Nephron (organoid): ENCODE results near the gene CRYGA.

Experiments
- H3K27ac Mint-ChIP-seq, 3 experiments: 2 replicates each; pipeline ENCODE4 v1.8.0; 2020; ENCODE audit warnings: mixed read lengths in 3 of 3, mild to moderate bottlenecking in 2 of 3, moderate library complexity in 1 of 3
- H3K27me3 Mint-ChIP-seq: 2 replicates; pipeline ENCODE4 v1.8.0; 2021; ENCODE audit warnings: low read depth, mild to moderate bottlenecking, moderate library complexity, mixed read lengths
- H3K36me3 Mint-ChIP-seq: 2 replicates; pipeline ENCODE4 v1.8.0; 2020; ENCODE audit warnings: low read depth, mixed read lengths
- H3K4me1 Mint-ChIP-seq: 2 replicates; pipeline ENCODE4 v1.8.0; 2020; ENCODE audit warnings: mixed read lengths
- H3K4me3 Mint-ChIP-seq, 3 experiments: 2 replicates each; pipeline ENCODE4 v1.8.0; 2020; ENCODE audit warnings: mild to moderate bottlenecking in 3 of 3, mixed read lengths in 3 of 3, moderate library complexity in 2 of 3
- H3K9me3 Mint-ChIP-seq: 2 replicates; pipeline ENCODE4 v1.8.0; 2020; ENCODE audit warnings: mixed read lengths
- CTCF ChIP-seq, 3 experiments: fragments of 200-600 bp; sonication (generic); IDR thresholded peaks; one replicate each; pipeline ENCODE4 v1.5.0; 2021; ENCODE audit warnings: antibody characterized with exemption in 3 of 3; ENCODE audit not compliant: unreplicated experiment in 3 of 3

Gene CRYGA

GRCh38 chr2:208135794-208136715 lies 27.3 kb downstream of the CRYGA start:
- H3K4me3 Mint-ChIP-seq = no peak overlapping the region
- peaks cover 12% of the 10 kb centered on the region for H3K4me1 Mint-ChIP-seq
- H3K9me3 Mint-ChIP-seq = no peaks in the 10 kb centered on the region
- H3K27me3 Mint-ChIP-seq = no peaks in the 10 kb centered on the region
- no peaks in the 10 kb centered on the region for H3K36me3 Mint-ChIP-seq
- TF ChIP-seq CTCF (IDR thresholded peaks at IDR 0.05; ENCODE audit: unreplicated experiment in 3 of 3) = no peak
- H3K27ac Mint-ChIP-seq = peak overlapping the region in 2 of 3 experiments; percentile 6 to 28

- peaks cover 17% of the 10 kb centered on the region for H3K4me1 Mint-ChIP-seq
- H3K36me3 Mint-ChIP-seq = no peaks in the 10 kb centered on the region
- no peak overlapping the region for H3K27ac Mint-ChIP-seq
- H3K9me3 Mint-ChIP-seq = no peaks in the 10 kb centered on the region
- no peaks in the 10 kb centered on the region for H3K27me3 Mint-ChIP-seq
- no peak for TF ChIP-seq CTCF (IDR thresholded peaks at IDR 0.05; ENCODE audit: unreplicated experiment in 3 of 3)
- no peak overlapping the region for H3K4me3 Mint-ChIP-seq
Measured at GRCh38 chr2:208134928-208135586, 28.3 kb downstream of the CRYGA start.

DNA sequence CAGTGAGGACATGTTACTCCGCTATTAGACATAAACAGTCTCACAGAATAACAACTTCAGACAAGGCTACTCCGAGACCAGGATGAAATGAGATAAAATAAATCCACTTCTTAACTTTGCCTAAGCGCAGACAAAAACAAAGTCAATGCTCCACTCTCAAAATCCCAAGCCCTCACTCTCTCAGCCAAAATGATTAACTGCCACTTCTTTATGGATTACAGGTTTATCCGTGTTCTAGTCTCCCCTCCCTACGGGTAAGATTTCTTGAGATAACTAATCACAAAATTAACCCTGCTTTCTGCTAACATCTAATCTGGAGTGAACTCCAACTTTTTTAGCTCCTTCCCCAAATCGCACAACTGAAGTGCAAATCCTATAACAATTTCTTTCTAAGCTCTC lies 32.7 kb downstream of the CRYGA start:
- Mint-ChIP-seq H3K27ac (peak overlapping the region in 2 of 3 experiments; percentile 0 to 4), H3K9me3 (no peaks in the 10 kb centered on the region), H3K36me3 (no peaks in the 10 kb centered on the region), H3K4me3 (no peak overlapping the region), H3K4me1 (peaks cover 10% of the 10 kb centered on the region), H3K27me3 (no peaks in the 10 kb centered on the region)
- no peak for TF ChIP-seq CTCF (IDR thresholded peaks at IDR 0.05; ENCODE audit: unreplicated experiment in 3 of 3)

DNA sequence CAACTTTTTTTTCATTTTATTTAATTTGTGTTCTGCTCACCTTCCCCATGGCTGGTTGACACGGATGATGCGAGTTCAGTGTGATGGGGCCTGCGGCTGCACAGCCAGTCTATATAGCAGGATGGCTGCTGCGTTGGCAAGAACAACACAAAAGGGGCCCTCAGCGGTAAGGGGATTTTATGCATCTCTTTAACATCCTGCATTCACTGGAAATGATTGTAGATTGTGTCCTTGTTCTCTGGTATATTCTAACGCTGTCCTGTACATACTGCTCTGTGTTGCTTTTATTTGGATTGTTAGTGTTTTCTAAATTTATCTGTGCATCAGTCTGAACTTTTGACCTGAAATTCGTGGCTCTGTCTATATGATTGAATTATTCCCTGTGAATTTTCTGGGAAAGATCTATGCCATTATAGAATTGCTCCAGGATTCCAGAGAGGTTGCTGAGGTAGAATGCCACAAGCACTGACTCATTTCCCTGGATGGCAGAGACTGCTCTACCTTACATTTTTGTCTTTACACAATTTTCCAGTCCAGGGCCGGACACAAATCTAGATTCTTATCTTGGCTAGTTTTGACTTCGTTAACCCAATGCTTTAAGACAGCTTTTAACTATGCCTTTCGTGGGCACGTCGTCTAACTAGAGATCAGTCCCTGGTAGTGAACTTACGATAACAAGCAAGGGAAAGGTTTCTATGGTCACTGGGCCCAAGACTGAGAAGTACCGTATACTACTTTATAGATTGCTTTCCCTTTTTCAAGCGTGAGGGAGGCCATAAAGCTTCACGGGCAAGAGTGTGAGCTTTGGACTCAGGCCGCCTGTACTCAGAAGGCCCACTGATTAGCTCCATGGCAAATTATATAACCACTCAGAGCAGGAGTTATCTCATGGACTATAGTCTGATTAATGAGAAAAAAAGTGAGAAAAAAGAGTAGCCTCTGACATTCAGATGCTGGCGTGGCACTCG lies 33.4 kb downstream of the CRYGA start, which contains the start of gene CRYGC:
TSS of gene CRYGC (minus strand) at position 85 of the 968 bp plus-strand sequence. CDS start at position 49, 36 bp downstream.
- Mint-ChIP-seq H3K4me1 (peaks cover 10% of the 10 kb centered on the region), H3K36me3 (no peaks in the 10 kb centered on the region), H3K9me3 (no peaks in the 10 kb centered on the region), H3K27me3 (no peaks in the 10 kb centered on the region), H3K4me3 (no peak within 1 kb of the TSS), H3K27ac (peak within 1 kb of the TSS in 2 of 3 experiments; percentile 0 to 4)
- no peak for TF ChIP-seq CTCF (IDR thresholded peaks at IDR 0.05; ENCODE audit: unreplicated experiment in 3 of 3)

DNA sequence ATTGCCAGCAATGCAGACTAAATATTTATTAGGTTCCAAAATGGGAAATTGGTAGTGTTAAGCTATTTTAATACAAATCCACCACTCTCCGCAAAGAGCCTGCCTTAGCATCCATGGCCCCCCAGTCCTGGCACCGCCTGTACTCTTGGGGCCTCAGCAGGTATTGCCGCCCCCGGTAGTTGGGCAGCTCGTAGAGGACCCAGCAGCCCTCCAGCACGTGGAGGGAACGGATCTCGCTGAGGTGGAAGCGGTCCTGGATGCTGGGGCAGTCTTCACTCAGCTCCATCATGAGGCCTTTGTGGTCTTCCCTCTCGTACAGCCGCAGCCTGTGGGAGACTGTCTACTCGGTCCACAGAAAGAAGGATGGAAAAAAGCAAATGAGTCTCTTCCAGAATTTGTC lies 35.3 kb downstream of the CRYGA start:
- Mint-ChIP-seq H3K4me1 (peaks cover 10% of the 10 kb centered on the region), H3K36me3 (no peaks in the 10 kb centered on the region), H3K27ac (no peak overlapping the region), H3K9me3 (no peaks in the 10 kb centered on the region), H3K4me3 (no peak overlapping the region), H3K27me3 (peaks cover 3% of the 10 kb centered on the region)
- TF ChIP-seq CTCF (IDR thresholded peaks at IDR 0.05; ENCODE audit: unreplicated experiment in 3 of 3) = no peak
